T-helper 1 cell treated with Interleukin-12 subunit alpha and Interleukin-12 subunit beta and Interleukin-4 antibody, amounts not matched to agents 30 μg/mL and 1 μg/mL, for 36 hours (primary cell): ENCODE data around the gene ADAMTSL3.
"Not testable (repeated sequence)": the region's sequence is repeated elsewhere in the genome, so short reads cannot be mapped to it uniquely, and the experiment has no call there.

Experiments used
- H3K27ac Mint-ChIP-seq: one replicate; pipeline ENCODE4 v1.8.0; 2021; ENCODE audit warnings: mild to moderate bottlenecking, mixed read lengths
- H3K27me3 Mint-ChIP-seq: one replicate; pipeline ENCODE4 v1.8.0; 2021; ENCODE audit warnings: low read depth, mixed read lengths
- H3K36me3 Mint-ChIP-seq: one replicate; pipeline ENCODE4 v1.8.0; 2021; ENCODE audit warnings: low read depth, mixed read lengths
- H3K4me1 Mint-ChIP-seq: one replicate; pipeline ENCODE4 v1.8.0; 2021; ENCODE audit warnings: low read depth, mixed read lengths
- H3K4me3 Mint-ChIP-seq: one replicate; pipeline ENCODE4 v1.8.0; 2021; ENCODE audit warnings: mild to moderate bottlenecking, moderate library complexity, mixed read lengths
- H3K9me3 Mint-ChIP-seq: one replicate; pipeline ENCODE4 v1.8.0; 2021; ENCODE audit warnings: mixed read lengths

Gene ADAMTSL3

GRCh38 chr15:83733206-83733605 lies 79.3 kb downstream of the ADAMTSL3 start:
- Mint-ChIP-seq H3K27me3 (no peaks in the 10 kb centered on the region), H3K4me3 (no peak overlapping the region), H3K36me3 (no peaks in the 10 kb centered on the region), H3K4me1 (no peaks in the 10 kb centered on the region), H3K9me3 (no peaks in the 10 kb centered on the region), H3K27ac (no peak overlapping the region)

- Mint-ChIP-seq H3K9me3 (no peaks in the 10 kb centered on the region), H3K36me3 (no peaks in the 10 kb centered on the region), H3K27ac (no peak overlapping the region), H3K4me3 (no peak overlapping the region), H3K4me1 (no peaks in the 10 kb centered on the region), H3K27me3 (no peaks in the 10 kb centered on the region)
These were observed 79.8 kb downstream of the ADAMTSL3 start for GRCh38 chr15:83733691-83734090.

GRCh38 chr15:83734487-83734886 lies 80.6 kb downstream of the ADAMTSL3 start:
- Mint-ChIP-seq H3K27me3 (no peaks in the 10 kb centered on the region), H3K4me3 (no peak overlapping the region), H3K4me1 (no peaks in the 10 kb centered on the region), H3K36me3 (no peaks in the 10 kb centered on the region), H3K9me3 (no peaks in the 10 kb centered on the region), H3K27ac (no peak overlapping the region)

- Mint-ChIP-seq H3K9me3 (no peaks in the 10 kb centered on the region), H3K27ac (no peak overlapping the region), H3K4me1 (no peaks in the 10 kb centered on the region), H3K36me3 (no peaks in the 10 kb centered on the region), H3K4me3 (no peak overlapping the region), H3K27me3 (no peaks in the 10 kb centered on the region)
These were observed 85.7 kb downstream of the ADAMTSL3 start for GRCh38 chr15:83739629-83740028.

GRCh38 chr15:83745771-83746170 lies 91.8 kb downstream of the ADAMTSL3 start:
- Mint-ChIP-seq H3K9me3 (no peaks in the 10 kb centered on the region), H3K27ac (no peak overlapping the region), H3K27me3 (no peaks in the 10 kb centered on the region), H3K4me3 (no peak overlapping the region), H3K4me1 (no peaks in the 10 kb centered on the region), H3K36me3 (no peaks in the 10 kb centered on the region)

- H3K4me1 Mint-ChIP-seq: no peaks in the 10 kb centered on the region
- no peaks in the 10 kb centered on the region for H3K9me3 Mint-ChIP-seq
- H3K27me3 Mint-ChIP-seq: no peaks in the 10 kb centered on the region
- no peaks in the 10 kb centered on the region for H3K36me3 Mint-ChIP-seq
- no peak overlapping the region for H3K4me3 Mint-ChIP-seq
- H3K27ac Mint-ChIP-seq: no peak overlapping the region
These were observed 92.3 kb downstream of the ADAMTSL3 start for GRCh38 chr15:83746231-83746630.

GRCh38 chr15:83747050-83747717 lies 93.3 kb downstream of the ADAMTSL3 start:
- no peak overlapping the region for H3K27ac Mint-ChIP-seq
- H3K4me1 Mint-ChIP-seq: no peaks in the 10 kb centered on the region
- no peaks in the 10 kb centered on the region for H3K27me3 Mint-ChIP-seq
- H3K4me3 Mint-ChIP-seq: no peak overlapping the region
- H3K36me3 Mint-ChIP-seq: no peaks in the 10 kb centered on the region
- no peaks in the 10 kb centered on the region for H3K9me3 Mint-ChIP-seq

- Mint-ChIP-seq H3K9me3 (no peaks in the 10 kb centered on the region), H3K27me3 (no peaks in the 10 kb centered on the region), H3K4me3 (no peak overlapping the region), H3K36me3 (no peaks in the 10 kb centered on the region), H3K4me1 (no peaks in the 10 kb centered on the region), H3K27ac (no peak overlapping the region)
These were observed 93.8 kb downstream of the ADAMTSL3 start for GRCh38 chr15:83747718-83748110.

GRCh38 chr15:83753872-83754493 lies 100.1 kb downstream of the ADAMTSL3 start:
- Mint-ChIP-seq H3K27me3 (no peaks in the 10 kb centered on the region), H3K4me1 (no peaks in the 10 kb centered on the region), H3K36me3 (no peaks in the 10 kb centered on the region), H3K27ac (no peak overlapping the region), H3K9me3 (peaks cover 6% of the 10 kb centered on the region), H3K4me3 (no peak overlapping the region)

- not testable (repeated sequence) for H3K36me3 Mint-ChIP-seq, H3K27me3 Mint-ChIP-seq, H3K27ac Mint-ChIP-seq, H3K4me1 Mint-ChIP-seq, H3K4me3 Mint-ChIP-seq, H3K9me3 Mint-ChIP-seq
These were observed 103.4 kb downstream of the ADAMTSL3 start for GRCh38 chr15:83757291-83757690.

- Mint-ChIP-seq H3K36me3 (no peaks in the 10 kb centered on the region), H3K9me3 (peaks cover 6% of the 10 kb centered on the region), H3K27me3 (no peaks in the 10 kb centered on the region), H3K27ac (no peak overlapping the region), H3K4me3 (no peak overlapping the region), H3K4me1 (no peaks in the 10 kb centered on the region)
These were observed 108.4 kb downstream of the ADAMTSL3 start for GRCh38 chr15:83762367-83762766.

- no peaks in the 10 kb centered on the region for H3K27me3 Mint-ChIP-seq
- no peaks in the 10 kb centered on the region for H3K9me3 Mint-ChIP-seq
- no peaks in the 10 kb centered on the region for H3K4me1 Mint-ChIP-seq
- H3K27ac Mint-ChIP-seq: no peak overlapping the region
- no peaks in the 10 kb centered on the region for H3K36me3 Mint-ChIP-seq
- H3K4me3 Mint-ChIP-seq: no peak overlapping the region
These were observed 110.4 kb downstream of the ADAMTSL3 start for GRCh38 chr15:83764201-83764838.

- no peaks in the 10 kb centered on the region for H3K36me3 Mint-ChIP-seq
These were observed 112.4 kb downstream of the ADAMTSL3 start for GRCh38 chr15:83766339-83766738.

GRCh38 chr15:83767741-83768140 lies 113.8 kb downstream of the ADAMTSL3 start:
- Mint-ChIP-seq H3K36me3 (no peaks in the 10 kb centered on the region), H3K4me3 (no peak overlapping the region), H3K4me1 (no peaks in the 10 kb centered on the region), H3K27me3 (no peaks in the 10 kb centered on the region), H3K27ac (no peak overlapping the region), H3K9me3 (no peaks in the 10 kb centered on the region)

More at GRCh38 chr15:83766339-83766738, 112.4 kb downstream of the ADAMTSL3 start:
- Mint-ChIP-seq H3K4me3 (no peak overlapping the region), H3K27ac (no peak overlapping the region), H3K4me1 (no peaks in the 10 kb centered on the region), H3K9me3 (no peaks in the 10 kb centered on the region), H3K27me3 (no peaks in the 10 kb centered on the region)

GRCh38 chr15:83769411-83769999 lies 115.6 kb downstream of the ADAMTSL3 start:
- Mint-ChIP-seq H3K27ac (no peak overlapping the region), H3K27me3 (no peaks in the 10 kb centered on the region), H3K36me3 (no peaks in the 10 kb centered on the region), H3K4me1 (no peaks in the 10 kb centered on the region), H3K9me3 (no peaks in the 10 kb centered on the region), H3K4me3 (no peak overlapping the region)
